GM12878 (cell line): Measurements from ENCODE around the gene TNIP2.

ENCODE experiments used
- HDGF ChIP-seq: fragments of 450-650 bp; IDR thresholded peaks from 2 replicates; pipeline ENCODE4 v1.6.1; 2016; ENCODE audit warnings: antibody characterized with exemption
- TF ChIP-seq, protein P1 (sequence below): fragments of 450-650 bp; formaldehyde crosslinking; IDR thresholded peaks from 2 replicates; pipeline ENCODE4 v1.4.0; 2020; ENCODE audit warnings: mild to moderate bottlenecking, moderate library complexity

DNA sequence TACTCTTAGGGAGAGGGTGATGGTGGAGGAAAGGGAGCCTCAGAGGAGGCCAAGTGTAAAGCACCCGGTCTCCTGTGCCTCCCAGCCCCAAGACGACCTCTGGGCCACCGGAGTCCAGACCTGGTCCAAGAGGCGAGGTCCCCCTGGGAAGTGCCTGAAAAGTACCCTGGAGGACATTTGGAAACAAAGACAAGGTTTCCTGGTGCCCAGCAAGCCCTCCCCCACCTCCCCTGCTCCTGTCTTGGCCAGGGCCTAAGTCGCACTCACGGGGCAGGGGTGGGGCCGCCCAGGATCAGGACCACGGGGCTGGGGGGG, 36.2 kb upstream of the TNIP2 start:
- TF ChIP-seq, protein P1, sequence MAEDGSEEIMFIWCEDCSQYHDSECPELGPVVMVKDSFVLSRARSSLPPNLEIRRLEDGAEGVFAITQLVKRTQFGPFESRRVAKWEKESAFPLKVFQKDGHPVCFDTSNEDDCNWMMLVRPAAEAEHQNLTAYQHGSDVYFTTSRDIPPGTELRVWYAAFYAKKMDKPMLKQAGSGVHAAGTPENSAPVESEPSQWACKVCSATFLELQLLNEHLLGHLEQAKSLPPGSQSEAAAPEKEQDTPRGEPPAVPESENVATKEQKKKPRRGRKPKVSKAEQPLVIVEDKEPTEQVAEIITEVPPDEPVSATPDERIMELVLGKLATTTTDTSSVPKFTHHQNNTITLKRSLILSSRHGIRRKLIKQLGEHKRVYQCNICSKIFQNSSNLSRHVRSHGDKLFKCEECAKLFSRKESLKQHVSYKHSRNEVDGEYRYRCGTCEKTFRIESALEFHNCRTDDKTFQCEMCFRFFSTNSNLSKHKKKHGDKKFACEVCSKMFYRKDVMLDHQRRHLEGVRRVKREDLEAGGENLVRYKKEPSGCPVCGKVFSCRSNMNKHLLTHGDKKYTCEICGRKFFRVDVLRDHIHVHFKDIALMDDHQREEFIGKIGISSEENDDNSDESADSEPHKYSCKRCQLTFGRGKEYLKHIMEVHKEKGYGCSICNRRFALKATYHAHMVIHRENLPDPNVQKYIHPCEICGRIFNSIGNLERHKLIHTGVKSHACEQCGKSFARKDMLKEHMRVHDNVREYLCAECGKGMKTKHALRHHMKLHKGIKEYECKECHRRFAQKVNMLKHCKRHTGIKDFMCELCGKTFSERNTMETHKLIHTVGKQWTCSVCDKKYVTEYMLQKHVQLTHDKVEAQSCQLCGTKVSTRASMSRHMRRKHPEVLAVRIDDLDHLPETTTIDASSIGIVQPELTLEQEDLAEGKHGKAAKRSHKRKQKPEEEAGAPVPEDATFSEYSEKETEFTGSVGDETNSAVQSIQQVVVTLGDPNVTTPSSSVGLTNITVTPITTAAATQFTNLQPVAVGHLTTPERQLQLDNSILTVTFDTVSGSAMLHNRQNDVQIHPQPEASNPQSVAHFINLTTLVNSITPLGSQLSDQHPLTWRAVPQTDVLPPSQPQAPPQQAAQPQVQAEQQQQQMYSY (CRISPR knock-in tag) = no peak
- TF ChIP-seq HDGF = no peak
